Glutamatergic neuron (in vitro differentiated cells): ENCODE measurements around the gene EXOC4. TPM values are rescaled to one million over a fixed set of nuclear protein-coding genes. Genes with fewer than 3 reads are reported as not detected.

ENCODE experiments used
- DNase-seq: peaks from one replicate; pipeline ENCODE4 v3.0.0; 2022
- H3K27ac Mint-ChIP-seq: one replicate; pipeline ENCODE4 v1.8.0; 2020; ENCODE audit warnings: mild to moderate bottlenecking, mixed read lengths, inconsistent platforms; ENCODE audit not compliant: unreplicated experiment
- H3K27me3 Mint-ChIP-seq: one replicate; pipeline ENCODE4 v1.8.0; 2020; ENCODE audit warnings: mild to moderate bottlenecking, moderate library complexity, mixed read lengths, inconsistent platforms; ENCODE audit not compliant: unreplicated experiment
- H3K36me3 Mint-ChIP-seq: one replicate; pipeline ENCODE4 v1.8.0; 2020; ENCODE audit warnings: mild to moderate bottlenecking, mixed read lengths, inconsistent platforms; ENCODE audit not compliant: unreplicated experiment
- H3K4me1 Mint-ChIP-seq: one replicate; pipeline ENCODE4 v1.8.0; 2020; ENCODE audit warnings: mild to moderate bottlenecking, low read depth, mixed read lengths, inconsistent platforms; ENCODE audit not compliant: unreplicated experiment
- H3K4me3 Mint-ChIP-seq: one replicate; pipeline ENCODE4 v1.8.0; 2020; ENCODE audit warnings: mild to moderate bottlenecking, mixed read lengths, inconsistent platforms; ENCODE audit not compliant: unreplicated experiment
- H3K9me3 Mint-ChIP-seq: one replicate; pipeline ENCODE4 v1.8.0; 2020; ENCODE audit warnings: mild to moderate bottlenecking, moderate library complexity, mixed read lengths, inconsistent platforms; ENCODE audit not compliant: unreplicated experiment
- total RNA-seq: library from RNA; stranded (reverse); fragmentation: NEBNext Ultra II Directional; extraction: Animal tissue kit (Norgen Biotek cat#: 25700); gene quantifications from one replicate; pipeline ENCODE4 v1.2.1, GENCODE V29; 2021; ENCODE audit not compliant: unreplicated experiment
- TF ChIP-seq, protein P1 (sequence below): fragments of 200-600 bp; sonication (generic); IDR thresholded peaks from one replicate; pipeline ENCODE4 v1.5.0; 2021; ENCODE audit not compliant: partially characterized antibody, unreplicated experiment

The EXOC4 gene
- total RNA-seq, 1 donor from 2014 or later = 73.8 TPM

GRCh38 chr7:133662830-133663229, 410.0 kb downstream of the EXOC4 start:
- H3K4me1 Mint-ChIP-seq = peaks cover 6% of the 10 kb centered on the region
- TF ChIP-seq, protein P1, sequence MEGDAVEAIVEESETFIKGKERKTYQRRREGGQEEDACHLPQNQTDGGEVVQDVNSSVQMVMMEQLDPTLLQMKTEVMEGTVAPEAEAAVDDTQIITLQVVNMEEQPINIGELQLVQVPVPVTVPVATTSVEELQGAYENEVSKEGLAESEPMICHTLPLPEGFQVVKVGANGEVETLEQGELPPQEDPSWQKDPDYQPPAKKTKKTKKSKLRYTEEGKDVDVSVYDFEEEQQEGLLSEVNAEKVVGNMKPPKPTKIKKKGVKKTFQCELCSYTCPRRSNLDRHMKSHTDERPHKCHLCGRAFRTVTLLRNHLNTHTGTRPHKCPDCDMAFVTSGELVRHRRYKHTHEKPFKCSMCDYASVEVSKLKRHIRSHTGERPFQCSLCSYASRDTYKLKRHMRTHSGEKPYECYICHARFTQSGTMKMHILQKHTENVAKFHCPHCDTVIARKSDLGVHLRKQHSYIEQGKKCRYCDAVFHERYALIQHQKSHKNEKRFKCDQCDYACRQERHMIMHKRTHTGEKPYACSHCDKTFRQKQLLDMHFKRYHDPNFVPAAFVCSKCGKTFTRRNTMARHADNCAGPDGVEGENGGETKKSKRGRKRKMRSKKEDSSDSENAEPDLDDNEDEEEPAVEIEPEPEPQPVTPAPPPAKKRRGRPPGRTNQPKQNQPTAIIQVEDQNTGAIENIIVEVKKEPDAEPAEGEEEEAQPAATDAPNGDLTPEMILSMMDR = no peak
- no peaks in the 10 kb centered on the region for H3K27me3 Mint-ChIP-seq
- no peak overlapping the region for H3K4me3 Mint-ChIP-seq
- no peak for DNase-seq
- H3K27ac Mint-ChIP-seq = no peak overlapping the region
- peaks cover 2% of the 10 kb centered on the region for H3K9me3 Mint-ChIP-seq
- no peaks in the 10 kb centered on the region for H3K36me3 Mint-ChIP-seq

DNA sequence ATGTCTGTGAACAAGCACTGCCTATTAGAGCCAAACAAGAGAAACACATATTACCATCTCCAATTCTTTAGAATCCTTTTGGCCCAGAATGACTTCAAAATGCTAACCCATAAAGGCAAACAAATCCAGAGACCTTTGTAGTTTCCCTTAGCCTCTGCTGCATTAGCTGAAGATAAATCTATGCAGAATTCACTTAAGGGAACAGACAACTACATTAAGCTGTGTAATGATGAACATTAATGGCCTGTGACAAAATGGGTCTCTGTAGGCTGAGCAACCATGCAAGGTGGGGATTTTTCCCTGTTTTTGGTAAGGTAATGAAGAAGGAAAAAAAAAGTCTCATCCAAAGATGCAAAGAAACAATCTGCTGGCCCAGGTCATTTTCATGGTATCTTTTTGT, 411.6 kb downstream of the EXOC4 start:
- H3K27ac Mint-ChIP-seq = no peak overlapping the region
- H3K9me3 Mint-ChIP-seq = peaks cover 2% of the 10 kb centered on the region
- TF ChIP-seq, protein P1 = no peak
- peaks cover 2% of the 10 kb centered on the region for H3K4me1 Mint-ChIP-seq
- H3K27me3 Mint-ChIP-seq = no peaks in the 10 kb centered on the region
- H3K4me3 Mint-ChIP-seq = no peak overlapping the region
- DNase-seq = no peak
- no peaks in the 10 kb centered on the region for H3K36me3 Mint-ChIP-seq

GRCh38 chr7:133668296-133669060, 415.6 kb downstream of the EXOC4 start:
- H3K4me1 Mint-ChIP-seq = peaks cover 6% of the 10 kb centered on the region
- H3K4me3 Mint-ChIP-seq = no peak overlapping the region
- H3K27ac Mint-ChIP-seq = no peak overlapping the region
- peaks cover 2% of the 10 kb centered on the region for H3K9me3 Mint-ChIP-seq
- no peaks in the 10 kb centered on the region for H3K36me3 Mint-ChIP-seq
- TF ChIP-seq, protein P1 = no peak
- no peaks in the 10 kb centered on the region for H3K27me3 Mint-ChIP-seq
- no peak for DNase-seq

DNA sequence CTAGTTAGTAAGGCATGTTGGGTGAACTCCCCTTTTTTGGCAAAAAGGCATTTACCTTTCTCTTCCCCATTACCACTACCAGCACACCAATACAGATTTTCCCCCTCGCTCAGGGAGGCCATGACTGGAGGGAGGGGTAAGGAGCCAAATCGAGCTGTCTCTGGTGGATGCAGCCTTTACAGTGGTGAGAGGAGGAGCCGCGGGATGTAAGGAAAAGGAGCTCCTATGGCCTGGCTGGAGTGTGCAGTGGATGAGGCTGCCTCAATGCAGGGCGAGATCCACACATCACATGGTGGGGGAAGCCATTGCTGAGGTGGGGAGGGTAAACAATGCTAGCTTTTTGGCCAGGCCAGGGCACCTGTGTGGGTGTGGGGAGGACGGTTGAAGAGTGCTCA, 416.2 kb downstream of the EXOC4 start:
- Mint-ChIP-seq H3K27me3 (no peaks in the 10 kb centered on the region), H3K36me3 (no peaks in the 10 kb centered on the region), H3K4me3 (no peak overlapping the region), H3K4me1 (peaks cover 11% of the 10 kb centered on the region), H3K9me3 (peaks cover 2% of the 10 kb centered on the region), H3K27ac (no peak overlapping the region)
- TF ChIP-seq, protein P1 = no peak
- DNase-seq = no peak

DNA sequence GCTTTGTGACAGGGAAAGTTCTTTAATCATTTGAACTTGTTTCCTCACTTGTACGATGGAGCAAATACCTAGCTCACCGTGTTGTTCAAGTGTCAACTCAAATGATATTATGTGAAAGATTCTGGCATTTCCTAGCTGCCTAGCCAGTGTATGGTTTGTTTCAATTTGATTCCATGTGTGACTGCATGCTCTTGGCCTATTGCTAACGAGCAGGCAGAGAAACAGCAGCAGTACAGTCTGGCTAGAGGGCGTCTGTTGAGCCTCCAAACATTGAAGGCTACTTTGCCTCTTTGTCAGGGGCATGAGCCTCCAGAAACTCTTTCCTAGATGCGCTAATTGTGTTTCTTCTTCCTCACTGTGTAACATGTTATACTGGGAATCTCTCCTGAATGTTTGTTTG, 417.4 kb downstream of the EXOC4 start:
- no peak overlapping the region for H3K4me3 Mint-ChIP-seq
- TF ChIP-seq, protein P1 = no peak
- peaks cover 3% of the 10 kb centered on the region for H3K9me3 Mint-ChIP-seq
- no peaks in the 10 kb centered on the region for H3K27me3 Mint-ChIP-seq
- H3K36me3 Mint-ChIP-seq = no peaks in the 10 kb centered on the region
- peaks cover 17% of the 10 kb centered on the region for H3K4me1 Mint-ChIP-seq
- no peak for DNase-seq
- no peak overlapping the region for H3K27ac Mint-ChIP-seq
